ENCODE data around the gene BRD1. TPM values are rescaled to one million over a fixed set of nuclear protein-coding genes. Genes with fewer than 3 reads are reported as not detected.

Gene BRD1
- total and polyA plus RNA-seq, 9 of the 15 experiments (the other 6 are each of a cell fraction or from before 2014, with no cell fraction given) = 0.42 to 17.6 (median 5.5) TPM

GRCh38 chr22:49807780-49808708, 19.6 kb downstream of the BRD1 start (continued):
- TF ChIP-seq LARP7 (IDR thresholded peaks at IDR 0.05) = 0 out of 2 replicates have a peak, but pooled peaks have one; percentile 25
- no peak for TF ChIP-seq TARDBP (IDR thresholded peaks at IDR 0.05)
- no peak for TF ChIP-seq SIN3A (IDR thresholded peaks at IDR 0.05; ENCODE audit: borderline replicate concordance in 2 of 2, control insufficient read depth in 1 of 2, low read depth in 2 of 2, low read length in 2 of 2)
- TF ChIP-seq, protein P1, sequence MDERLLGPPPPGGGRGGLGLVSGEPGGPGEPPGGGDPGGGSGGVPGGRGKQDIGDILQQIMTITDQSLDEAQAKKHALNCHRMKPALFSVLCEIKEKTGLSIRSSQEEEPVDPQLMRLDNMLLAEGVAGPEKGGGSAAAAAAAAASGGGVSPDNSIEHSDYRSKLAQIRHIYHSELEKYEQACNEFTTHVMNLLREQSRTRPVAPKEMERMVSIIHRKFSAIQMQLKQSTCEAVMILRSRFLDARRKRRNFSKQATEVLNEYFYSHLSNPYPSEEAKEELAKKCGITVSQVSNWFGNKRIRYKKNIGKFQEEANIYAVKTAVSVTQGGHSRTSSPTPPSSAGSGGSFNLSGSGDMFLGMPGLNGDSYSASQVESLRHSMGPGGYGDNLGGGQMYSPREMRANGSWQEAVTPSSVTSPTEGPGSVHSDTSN (CRISPR knock-in tag; IDR thresholded peaks at IDR 0.05; ENCODE audit: low read depth) = no peak
- TF ChIP-seq, protein P1 (tag; conservative IDR thresholded peaks at IDR 0.05; ENCODE audit: low read depth) = 0 out of 2 replicates have a peak, but pooled peaks have one; percentile 22
- no peak for TF ChIP-seq PREB (CRISPR knock-in tag; IDR thresholded peaks at IDR 0.05)
- no peak for TF ChIP-seq ZFP1 (CRISPR knock-in tag; IDR thresholded peaks at IDR 0.05)
- TF ChIP-seq CREBBP (IDR thresholded peaks at IDR 0.05; ENCODE audit: low read depth, low read length) = no peak
- peak; percentile 36 for TF ChIP-seq BRD9 (IDR thresholded peaks at IDR 0.05; ENCODE audit: low read depth, partially characterized antibody)
- no peak for TF ChIP-seq ZSCAN32 (CRISPR knock-in tag; IDR thresholded peaks at IDR 0.05)
- peak; percentile 65; the same call in 1 of the 2 replicates for TF ChIP-seq CTBP1 (IDR thresholded peaks at IDR 0.05; ENCODE audit: borderline replicate concordance)
- no peak for TF ChIP-seq ZNF134 (CRISPR knock-in tag; conservative IDR thresholded peaks at IDR 0.05)
- no peak for TF ChIP-seq ZNF589 (CRISPR knock-in tag; IDR thresholded peaks at IDR 0.05; ENCODE audit: low read depth)

Measured in K562 (cell line).